Measurements from ENCODE around the gene RBMS3. TPM values are rescaled to one million over a fixed set of nuclear protein-coding genes. Genes with fewer than 3 reads are reported as not detected.

RBMS3 gene
- total RNA-seq, 1 donor from 2014 or later: 70.0 TPM

- no peak for DNase-seq (ENCODE audit: extremely low spot score in 2 of 2)
- no peak for TF ChIP-seq POLR2A (IDR thresholded peaks at IDR 0.05)
- TF ChIP-seq CTCF (IDR thresholded peaks at IDR 0.05): no peak
- TF ChIP-seq POLR2AphosphoS5 (IDR thresholded peaks at IDR 0.05; ENCODE audit: insufficient read depth in 1 of 2, low read depth in 1 of 2): no peak
These were observed 300.4 kb downstream of the RBMS3 start for GRCh38 chr3:29581311-29581710.

GRCh38 chr3:29582273-29582672 is 301.4 kb downstream of the RBMS3 start:
- H3K9me3 ChIP-seq: no peaks in the 10 kb centered on the region
- no peak overlapping the region for H3K4me3 ChIP-seq
- TF ChIP-seq CTCF (IDR thresholded peaks at IDR 0.05): no peak
- no peak for DNase-seq (ENCODE audit: extremely low spot score in 2 of 2)
- no peaks in the 10 kb centered on the region for H3K27me3 ChIP-seq
- no peaks in the 10 kb centered on the region for H3K36me3 ChIP-seq
- intact Hi-C loops (cut with DNase I): no loop called here
- no peak overlapping the region for H3K27ac ChIP-seq
- H3K4me1 ChIP-seq: peaks cover 2% of the 10 kb centered on the region

More at GRCh38 chr3:29581311-29581710, 300.4 kb downstream of the RBMS3 start:
- no peaks in the 10 kb centered on the region for H3K27me3 ChIP-seq
- no peak overlapping the region for H3K4me3 ChIP-seq
- no peaks in the 10 kb centered on the region for H3K9me3 ChIP-seq
- intact Hi-C loops (cut with DNase I): no loop called here
- no peaks in the 10 kb centered on the region for H3K36me3 ChIP-seq
- H3K27ac ChIP-seq: no peak overlapping the region
- peaks cover 7% of the 10 kb centered on the region for H3K4me1 ChIP-seq

- Histone ChIP-seq H3K36me3 (no peaks in the 10 kb centered on the region), H3K9me3 (no peaks in the 10 kb centered on the region), H3K27ac (no peak overlapping the region), H3K4me1 (no peaks in the 10 kb centered on the region), H3K27me3 (no peaks in the 10 kb centered on the region), H3K4me3 (no peak overlapping the region)
- TF ChIP-seq POLR2A (IDR thresholded peaks at IDR 0.05) (no peak), CTCF (IDR thresholded peaks at IDR 0.05) (no peak), POLR2AphosphoS5 (IDR thresholded peaks at IDR 0.05; ENCODE audit: insufficient read depth in 1 of 2, low read depth in 1 of 2) (no peak)
- intact Hi-C loops (cut with DNase I): no loop called here
- DNase-seq (ENCODE audit: extremely low spot score in 2 of 2): no peak
These were observed 303.0 kb downstream of the RBMS3 start for GRCh38 chr3:29583861-29584260.

GRCh38 chr3:29585368-29585767 is 304.5 kb downstream of the RBMS3 start:
- H3K9me3 ChIP-seq: no peaks in the 10 kb centered on the region
- H3K4me3 ChIP-seq: no peak overlapping the region
- intact Hi-C loops (cut with DNase I): no loop called here
- no peaks in the 10 kb centered on the region for H3K27me3 ChIP-seq
- no peak overlapping the region for H3K27ac ChIP-seq
- DNase-seq (ENCODE audit: extremely low spot score in 2 of 2): no peak
- TF ChIP-seq POLR2AphosphoS5 (IDR thresholded peaks at IDR 0.05; ENCODE audit: insufficient read depth in 1 of 2, low read depth in 1 of 2) (no peak), POLR2A (IDR thresholded peaks at IDR 0.05) (no peak), CTCF (IDR thresholded peaks at IDR 0.05) (no peak)
- no peaks in the 10 kb centered on the region for H3K4me1 ChIP-seq
- H3K36me3 ChIP-seq: no peaks in the 10 kb centered on the region

GRCh38 chr3:29587340-29587739 is 306.5 kb downstream of the RBMS3 start:
- Histone ChIP-seq H3K4me3 (no peak overlapping the region), H3K4me1 (no peaks in the 10 kb centered on the region), H3K9me3 (no peaks in the 10 kb centered on the region), H3K27ac (no peak overlapping the region), H3K36me3 (no peaks in the 10 kb centered on the region), H3K27me3 (no peaks in the 10 kb centered on the region)
- intact Hi-C loops (cut with DNase I): no loop called here
- TF ChIP-seq CTCF (IDR thresholded peaks at IDR 0.05) (no peak), POLR2AphosphoS5 (IDR thresholded peaks at IDR 0.05; ENCODE audit: insufficient read depth in 1 of 2, low read depth in 1 of 2) (no peak), POLR2A (IDR thresholded peaks at IDR 0.05) (no peak)
- no peak for DNase-seq (ENCODE audit: extremely low spot score in 2 of 2)

Measured in vagina (tissue), 2 donors.